PC-9 (cell line): Measurements from ENCODE around the gene CACNB4. TPM values are rescaled to one million over a fixed set of nuclear protein-coding genes. Genes with fewer than 3 reads are reported as not detected.

Experiments used
- BruUV-seq: library from RNA; stranded (reverse); fragments of 400-500 nt; replicated peaks from 2 replicates; lab custom pipeline; 2021; lab: Mats Ljungman, UMichigan
- CTCF ChIA-PET: fragments of 300-600 bp; sonication (Branson Sonifier 250); formaldehyde crosslinking; loops from one replicate; lab custom pipeline; 2022; ENCODE audit warnings: antibody characterized with exemption; lab: Charles Lee
- POLR2A ChIA-PET: fragments of 300-600 bp; sonication (Branson Sonifier 250); formaldehyde crosslinking; loops from one replicate; lab custom pipeline; 2022; ENCODE audit warnings: antibody characterized with exemption; ENCODE audit not compliant: unreplicated experiment; lab: Charles Lee
- DNase-seq, 2 experiments: peaks; one replicate each; pipeline versions ENCODE4 v3.0.0 to v3.0.0-alpha.2; 2015 to 2022; ENCODE audit warnings: mixed read lengths in 1 of 2
- H2AFZ ChIP-seq: fragments of 200-600 bp; sonication (generic); 2 replicates; pipeline ENCODE4 v1.8.1; 2017; ENCODE audit warnings: antibody characterized with exemption
- H3F3A ChIP-seq: fragments of 200-600 bp; sonication (generic); 2 replicates; pipeline ENCODE4 v1.8.1; 2017; ENCODE audit warnings: antibody characterized with exemption, mild to moderate bottlenecking, low read depth; ENCODE audit not compliant: insufficient read depth
- H3K27ac ChIP-seq: fragments of 200-600 bp; sonication (generic); 2 replicates; pipeline ENCODE4 v1.6.1; 2016; ENCODE audit warnings: mixed run types
- H3K27me3 ChIP-seq: fragments of 200-600 bp; sonication (generic); 2 replicates; pipeline ENCODE4 v1.6.1; 2016; ENCODE audit warnings: low read depth, mixed run types; ENCODE audit not compliant: insufficient read depth
- H3K36me3 ChIP-seq: fragments of 200-600 bp; sonication (generic); 2 replicates; pipeline ENCODE4 v1.6.1; 2016; ENCODE audit warnings: low read depth, mixed run types
- H3K4me1 ChIP-seq: fragments of 200-600 bp; sonication (generic); replicated peaks from 2 replicates; pipeline ENCODE4 v1.6.1; 2016; ENCODE audit warnings: mixed run types; ENCODE audit not compliant: insufficient read depth
- H3K4me2 ChIP-seq: fragments of 200-600 bp; sonication (generic); 2 replicates; pipeline ENCODE4 v1.6.1; 2017; ENCODE audit warnings: mixed run types
- H3K4me3 ChIP-seq: fragments of 200-600 bp; sonication (generic); 2 replicates; pipeline ENCODE4 v1.6.1; 2016; ENCODE audit warnings: mixed run types
- H3K79me2 ChIP-seq: fragments of 200-600 bp; sonication (generic); 2 replicates; pipeline ENCODE4 v1.6.1; 2017; ENCODE audit warnings: low read depth, mixed run types
- H3K9me2 ChIP-seq: fragments of 200-600 bp; sonication (generic); 2 replicates; pipeline ENCODE4 v1.8.1; 2017; ENCODE audit warnings: mild to moderate bottlenecking; ENCODE audit not compliant: insufficient read depth
- H3K9me3 ChIP-seq: fragments of 200-600 bp; sonication (generic); 2 replicates; pipeline ENCODE4 v1.8.1; 2016; ENCODE audit warnings: low read depth; ENCODE audit not compliant: insufficient read depth
- H4K20me1 ChIP-seq: fragments of 200-600 bp; sonication (generic); 2 replicates; pipeline ENCODE4 v1.8.1; 2017; ENCODE audit not compliant: insufficient read depth
- CTCF ChIP-seq: fragments of 200-600 bp; sonication (generic); conservative IDR thresholded peaks from 2 replicates; pipeline ENCODE4 v1.6.1; 2017; ENCODE audit warnings: mixed run types, antibody characterized with exemption, mild to moderate bottlenecking, moderate library complexity
- EZH2 ChIP-seq: fragments of 200-600 bp; sonication (generic); IDR thresholded peaks from 2 replicates; pipeline ENCODE4 v1.8.0; 2017; ENCODE audit warnings: antibody characterized with exemption, low read depth
- intact Hi-C: fragments of 100-400 bp; cut with micrococcal nuclease; formaldehyde crosslinking; loops from one replicate; pipeline ENCODE4 v1.10.0; 2022; ENCODE audit not compliant: unreplicated experiment
- total RNA-seq: library from RNA; stranded (reverse); gene quantifications from 2 replicates; pipeline ENCODE4 v1.2.3, GENCODE V29; 2021

The CACNB4 gene
- total RNA-seq, 1 experiment from 2014 or later: 0.98 TPM

GRCh38 chr2:152099367-152100050 lies 665 bp upstream of the CACNB4 start:
- Histone ChIP-seq H3K4me3 (peak overlapping the region; percentile 66), H3K36me3 (no peaks in the 10 kb centered on the region), H3K4me2 (peak overlapping the region; percentile 90), H3K9me2 (no peaks in the 10 kb centered on the region), H3K79me2 (no peaks in the 10 kb centered on the region), H3F3A (peaks cover 8% of the 10 kb centered on the region), H3K27me3 (peaks cover 60% of the 10 kb centered on the region), H2AFZ (peak overlapping the region; percentile 77), H3K27ac (no peak overlapping the region), H4K20me1 (no peaks in the 10 kb centered on the region), H3K4me1 (peaks cover 9% of the 10 kb centered on the region; the same call in 1 of the 2 replicates), H3K9me3 (no peaks in the 10 kb centered on the region; the same call in 1 of the 2 replicates)
- intact Hi-C loops: no loop called here
- ChIA-PET CTCF (no interaction called here), POLR2A (no interaction called here)
- TF ChIP-seq CTCF (no peak), EZH2 (peak; percentile 30; the same call in 1 of the 2 replicates)
- BruUV-seq: no TSS peak
- peak in 1 of 2 experiments; percentile 2 for DNase-seq

- Histone ChIP-seq H3K27ac (no peak overlapping the region), H3K4me2 (peak overlapping the region; percentile 90), H3K36me3 (no peaks in the 10 kb centered on the region), H4K20me1 (no peaks in the 10 kb centered on the region), H3K27me3 (peaks cover 70% of the 10 kb centered on the region), H3K9me2 (no peaks in the 10 kb centered on the region), H2AFZ (peak overlapping the region; percentile 77; the same call in 1 of the 2 replicates), H3F3A (peaks cover 8% of the 10 kb centered on the region), H3K4me1 (peaks cover 9% of the 10 kb centered on the region; the same call in 1 of the 2 replicates), H3K79me2 (no peaks in the 10 kb centered on the region), H3K4me3 (peak overlapping the region; percentile 66), H3K9me3 (no peaks in the 10 kb centered on the region; the same call in 1 of the 2 replicates)
- TF ChIP-seq CTCF (no peak), EZH2 (0 out of 2 replicates have a peak, but pooled peaks have one; percentile 39)
- intact Hi-C loops: no loop called here
- CTCF ChIA-PET: interaction anchor here (0.6 kb wide), 1 partner anchor 645 kb away, joined by 6 read pairs; no protein-coding TSS in a partner anchor
- no TSS peak for BruUV-seq
- POLR2A ChIA-PET: no interaction called here
- peak in 1 of 2 experiments; percentile 12 for DNase-seq
Measured at GRCh38 chr2:152097801-152098495, 896 bp downstream of the CACNB4 start.

- Histone ChIP-seq H2AFZ (peak overlapping the region; percentile 77; the same call in 1 of the 2 replicates), H3K36me3 (no peaks in the 10 kb centered on the region), H3K9me3 (no peaks in the 10 kb centered on the region; the same call in 1 of the 2 replicates), H3K4me3 (peak overlapping the region; percentile 66; the same call in 1 of the 2 replicates), H4K20me1 (no peaks in the 10 kb centered on the region), H3K27me3 (peaks cover 70% of the 10 kb centered on the region), H3K4me1 (peaks cover 9% of the 10 kb centered on the region; the same call in 1 of the 2 replicates), H3K4me2 (peak overlapping the region; percentile 90), H3K79me2 (no peaks in the 10 kb centered on the region), H3K9me2 (no peaks in the 10 kb centered on the region), H3K27ac (no peak overlapping the region), H3F3A (peaks cover 8% of the 10 kb centered on the region)
- TF ChIP-seq CTCF (no peak), EZH2 (no peak)
- intact Hi-C loops: no loop called here
- peak; percentile 8 to 51 for DNase-seq
- ChIA-PET CTCF (interaction anchor here (0.6 kb wide), 1 partner anchor 645 kb away, joined by 6 read pairs; no protein-coding TSS in a partner anchor), POLR2A (no interaction called here)
- no TSS peak for BruUV-seq
Measured at GRCh38 chr2:152097290-152097800, 1.5 kb downstream of the CACNB4 start.
